ENCODE measurements around the gene ABCD4.
"Not testable (repeated sequence)": the region's sequence is repeated elsewhere in the genome, so short reads cannot be mapped to it uniquely, and the experiment has no call there.

Gene ABCD4

DNA sequence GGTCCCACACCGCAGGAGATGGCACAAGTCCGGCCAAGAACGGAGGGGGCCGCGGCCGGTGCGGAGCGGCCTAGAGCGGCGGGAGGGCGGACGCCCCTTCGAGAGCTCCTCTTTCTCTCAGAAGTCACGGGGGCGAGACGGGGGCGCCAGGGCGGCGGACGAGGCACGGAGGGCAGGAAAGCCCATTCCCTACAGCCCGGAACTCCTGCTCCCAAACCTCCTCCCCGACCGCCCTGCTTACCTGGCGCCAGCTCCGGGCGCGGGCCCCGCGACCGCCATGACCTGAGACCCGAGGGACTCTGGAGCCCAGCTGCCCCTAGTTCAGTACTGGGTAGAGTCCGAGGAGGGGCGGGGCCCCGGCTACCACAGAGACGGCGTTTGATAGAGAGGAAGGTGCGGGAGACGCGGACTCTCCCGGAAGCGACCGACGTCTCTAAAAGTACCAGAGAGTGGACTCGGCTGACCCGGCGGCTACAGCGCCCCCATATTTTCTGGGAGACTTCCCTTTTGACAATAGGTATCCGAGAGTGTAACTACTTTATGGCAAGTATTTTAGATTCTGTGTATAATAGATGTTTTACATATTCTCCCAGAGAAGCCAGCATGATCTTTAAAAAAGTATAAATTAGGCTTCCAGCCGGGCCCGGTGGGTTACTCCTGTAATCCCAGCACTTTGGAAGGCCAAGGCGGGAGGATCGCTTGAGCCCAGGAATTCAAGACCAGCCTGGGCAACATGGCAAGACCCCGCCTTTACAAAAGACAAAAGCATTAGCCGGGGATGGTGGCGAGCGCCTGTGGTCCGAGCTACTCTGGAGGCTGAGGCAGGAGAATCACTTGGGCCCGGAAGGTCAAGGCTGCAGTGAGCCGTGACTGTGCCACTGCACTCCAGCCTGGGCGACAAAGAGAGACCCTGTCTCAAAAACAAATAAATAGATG is at the start of gene ABCD4:
ABCD4 (minus strand) TSS at position 301 of the 936 bp plus-strand sequence; CDS start at position 279, 22 bp downstream.
- DNase-seq, result no peak

DNA sequence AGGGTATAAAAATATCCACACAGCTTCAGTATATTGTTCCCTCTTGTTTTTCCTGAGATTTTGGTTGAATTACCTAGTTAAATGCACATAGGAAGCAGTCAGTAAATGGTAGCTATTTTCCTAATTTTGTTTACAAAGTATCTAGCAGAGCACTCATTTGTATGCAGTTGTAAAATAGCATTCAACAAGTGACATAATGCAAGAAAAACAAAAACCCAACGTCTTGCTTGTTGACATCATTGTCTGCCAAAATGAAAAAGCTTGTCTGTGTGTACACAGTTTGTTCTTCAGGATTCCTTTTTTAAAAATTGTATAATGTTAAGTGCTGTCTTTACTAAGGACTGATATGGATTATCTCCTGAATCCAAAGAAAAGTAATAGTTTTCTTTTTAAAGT is 48.2 kb upstream of the ABCD4 start:
- DNase-seq, result no peak

DNA sequence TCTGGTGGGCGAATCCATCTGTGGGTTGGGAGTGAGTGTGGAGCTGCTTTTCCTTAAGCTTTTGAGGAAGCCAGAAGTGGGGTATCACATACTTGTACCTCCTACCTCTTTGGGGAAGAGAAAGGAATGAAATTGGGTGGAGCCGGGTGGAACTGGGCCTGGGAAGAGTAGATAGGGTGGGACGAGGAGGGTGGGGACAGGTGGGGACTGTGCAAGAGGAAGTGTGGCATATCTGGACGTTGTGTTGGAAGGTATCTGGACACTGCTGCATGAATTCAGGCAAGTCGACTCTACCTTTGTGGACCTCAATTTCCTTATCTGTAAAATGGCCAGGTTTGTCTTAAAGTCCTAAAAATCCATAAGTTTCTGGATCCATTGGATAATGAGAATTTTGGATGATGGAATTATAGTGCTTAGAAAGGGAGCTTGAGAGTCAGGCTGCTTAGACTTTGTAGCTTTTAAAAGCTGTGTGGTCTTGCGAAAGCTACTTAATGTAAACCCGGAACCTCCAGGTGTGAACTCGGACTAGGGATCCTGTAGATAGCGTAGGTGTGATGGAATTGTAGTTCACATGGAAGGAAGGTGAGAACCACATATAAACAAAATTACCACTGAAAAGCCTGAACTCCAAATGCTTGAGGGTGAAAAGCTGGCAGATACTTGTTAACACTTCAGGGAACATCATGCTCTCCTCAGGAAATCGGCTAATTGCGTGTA is 47.6 kb upstream of the ABCD4 start:
- DNase-seq, result no peak

DNA sequence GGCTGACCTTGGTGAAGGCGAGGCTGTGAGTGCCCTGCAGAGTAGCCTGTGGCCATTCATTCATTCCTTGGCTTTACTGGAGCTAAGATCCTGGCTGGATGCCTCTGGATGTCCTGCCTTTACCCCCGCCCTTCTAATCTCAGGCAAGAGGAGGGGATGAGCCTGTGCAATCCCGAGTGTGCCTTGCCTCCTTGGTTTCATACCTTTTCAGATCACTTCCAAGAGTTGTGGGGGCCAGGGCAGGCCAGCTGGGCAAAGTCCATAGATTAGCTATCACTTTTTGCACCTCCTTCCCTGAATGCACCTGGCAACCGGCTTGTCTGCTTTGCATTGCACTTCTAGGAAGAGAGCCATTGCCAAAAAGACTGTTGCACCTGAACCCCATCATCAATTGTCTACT is 47.0 kb upstream of the ABCD4 start:
- DNase-seq, result no peak

DNA sequence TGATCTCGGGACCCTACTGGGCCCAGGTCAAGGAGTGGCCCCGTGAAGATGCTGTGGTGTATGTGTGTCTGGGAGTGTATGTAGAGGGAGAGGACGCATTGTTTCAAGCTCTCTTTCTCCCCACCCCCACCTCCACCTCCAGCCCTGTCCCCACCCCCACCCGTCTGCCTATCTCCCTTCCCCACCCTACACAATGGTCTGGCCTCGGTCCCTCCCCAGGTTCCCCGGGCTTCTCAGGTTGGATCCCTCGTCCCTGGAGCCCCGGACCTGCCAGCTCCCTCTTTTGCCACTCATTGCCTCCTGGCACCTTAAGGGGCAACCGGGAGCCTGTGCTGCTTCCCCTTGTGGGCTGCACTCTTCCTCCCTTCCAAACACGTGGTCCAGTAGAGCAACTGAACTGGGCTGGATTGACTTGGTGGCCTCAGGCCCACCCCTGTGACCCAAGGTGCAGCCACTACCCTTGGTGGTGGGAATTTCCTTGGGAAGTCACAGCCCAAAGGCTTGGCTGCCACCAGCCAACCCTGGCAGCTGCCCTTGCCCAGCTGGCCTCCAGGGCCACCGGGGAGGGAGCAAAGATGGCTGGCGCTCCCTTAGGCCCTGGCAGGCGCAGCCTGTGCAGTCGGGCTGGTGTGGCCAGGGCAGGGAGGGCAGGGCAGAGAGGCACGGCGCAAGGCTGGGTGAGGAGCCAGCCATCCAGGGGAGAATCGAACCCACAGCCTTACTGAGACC is 46.2 kb upstream of the ABCD4 start:
- DNase-seq, result no peak

DNA sequence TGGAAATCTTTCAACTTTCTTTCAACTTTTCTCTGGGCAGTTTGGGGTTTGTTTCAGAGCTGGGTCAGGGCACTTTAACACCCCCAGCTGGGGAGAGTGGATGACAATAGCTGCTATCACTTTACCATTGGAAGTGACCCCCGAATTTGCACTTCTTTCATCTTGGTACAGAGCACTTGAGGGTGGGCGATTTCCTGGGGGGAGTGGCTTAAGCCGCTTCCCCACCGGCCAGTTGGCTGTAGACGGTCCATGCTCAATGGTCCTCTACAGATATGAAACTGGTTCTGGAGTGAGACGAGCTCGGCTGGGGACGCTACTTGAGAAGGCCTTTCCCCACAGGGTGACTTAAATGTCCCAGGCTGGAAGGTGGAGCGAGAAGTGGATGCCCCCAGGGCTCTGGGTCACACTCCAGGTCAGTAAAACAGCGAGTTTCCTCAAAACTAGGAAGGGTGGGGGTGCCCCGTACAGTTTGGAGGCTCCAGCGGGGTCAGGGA is 45.6 kb upstream of the ABCD4 start, which contains the start of gene VRTN:
VRTN (plus strand) TSS at position 231 of the 494 bp plus-strand sequence. CDS start 8,313 bp downstream, outside the sequence.
- no peak for DNase-seq

DNA sequence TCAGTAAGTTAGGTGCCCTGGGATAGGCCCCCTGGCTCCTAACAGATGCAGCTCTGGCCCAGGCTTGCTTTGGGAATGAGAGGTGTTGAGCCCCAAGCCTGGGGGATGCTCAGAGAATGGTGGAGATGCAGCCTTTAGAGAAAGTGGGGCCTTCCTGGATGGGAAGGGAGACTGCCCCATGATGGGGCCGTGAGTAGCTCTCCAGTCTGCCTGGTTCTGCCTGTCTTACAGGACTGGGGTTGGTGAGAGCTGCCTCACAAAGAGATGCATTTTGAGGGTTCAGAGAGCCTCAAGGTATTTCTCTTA is 45.0 kb upstream of the ABCD4 start:
- no peak for DNase-seq

DNA sequence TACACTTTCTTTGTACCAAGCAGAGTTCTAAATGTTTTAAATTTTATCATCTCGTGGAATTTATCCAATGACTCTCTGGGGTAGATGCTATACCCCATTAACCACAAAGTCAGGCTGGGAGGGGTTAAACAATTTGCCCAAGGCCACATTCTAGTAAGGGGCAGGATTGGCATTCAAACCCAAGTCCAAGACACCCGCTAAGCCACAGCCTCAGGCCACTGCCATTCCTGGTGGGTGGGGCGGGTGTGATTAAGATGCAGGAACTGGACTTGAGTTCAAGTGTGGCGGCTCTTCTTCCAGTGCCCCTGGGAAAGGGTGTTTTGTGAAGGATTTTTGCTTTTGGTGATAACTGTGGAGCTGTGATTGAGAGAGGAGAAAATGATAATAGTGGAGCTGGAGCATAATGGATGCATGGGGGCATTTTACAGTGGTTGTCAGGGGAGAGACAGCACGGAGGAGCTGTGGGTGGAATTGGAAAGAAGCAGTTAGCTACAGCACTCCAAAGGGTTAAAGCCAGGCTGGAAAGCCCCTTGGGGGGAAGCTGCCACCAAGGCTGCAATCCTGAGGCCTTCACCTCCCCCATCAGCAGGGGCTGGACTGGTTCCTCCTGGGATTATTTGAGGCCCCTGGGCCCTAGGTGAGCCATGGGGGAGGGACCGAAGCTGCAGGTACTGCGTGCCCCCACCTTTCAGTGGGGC is 44.5 kb upstream of the ABCD4 start:
- DNase-seq, result no peak

DNA sequence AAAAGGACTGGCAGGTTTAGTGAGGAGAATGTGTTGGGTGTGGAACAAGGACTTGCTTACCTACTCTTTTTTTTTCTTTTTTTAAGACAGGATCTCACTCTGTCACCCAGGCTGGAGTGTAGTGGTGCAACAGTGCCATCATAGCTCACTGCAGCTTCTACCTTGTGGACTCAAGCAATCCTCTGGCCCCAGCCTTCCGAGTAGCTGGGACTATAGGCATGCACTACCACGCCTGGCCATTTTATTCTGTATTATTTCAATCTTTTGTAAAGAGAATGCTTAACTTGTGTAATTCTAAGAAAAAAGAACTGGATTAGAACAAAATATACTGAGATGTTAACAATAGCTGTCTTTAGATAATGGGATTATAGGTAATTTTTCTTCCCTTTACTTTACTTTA is 43.6 kb upstream of the ABCD4 start:
- DNase-seq, result no peak

DNA sequence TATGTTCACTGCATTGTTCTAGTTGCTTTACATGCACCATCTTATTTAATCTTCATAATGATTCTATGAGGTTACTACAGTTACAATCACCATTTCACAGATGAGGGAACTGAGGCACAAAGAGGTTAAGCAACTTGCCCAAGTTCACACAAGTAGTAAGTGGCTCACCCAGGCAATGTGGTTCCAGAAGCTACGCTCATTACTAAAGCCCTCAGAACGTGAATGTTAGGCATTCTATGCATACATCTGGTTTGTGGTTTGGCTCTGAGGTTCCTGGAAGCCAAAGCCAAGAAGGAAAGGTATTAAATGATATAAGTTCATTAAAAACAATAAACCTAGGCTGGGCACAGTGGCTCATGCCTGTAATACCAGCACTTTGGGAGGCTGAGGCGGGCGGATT is 31.2 kb upstream of the ABCD4 start:
- DNase-seq, result no peak

DNA sequence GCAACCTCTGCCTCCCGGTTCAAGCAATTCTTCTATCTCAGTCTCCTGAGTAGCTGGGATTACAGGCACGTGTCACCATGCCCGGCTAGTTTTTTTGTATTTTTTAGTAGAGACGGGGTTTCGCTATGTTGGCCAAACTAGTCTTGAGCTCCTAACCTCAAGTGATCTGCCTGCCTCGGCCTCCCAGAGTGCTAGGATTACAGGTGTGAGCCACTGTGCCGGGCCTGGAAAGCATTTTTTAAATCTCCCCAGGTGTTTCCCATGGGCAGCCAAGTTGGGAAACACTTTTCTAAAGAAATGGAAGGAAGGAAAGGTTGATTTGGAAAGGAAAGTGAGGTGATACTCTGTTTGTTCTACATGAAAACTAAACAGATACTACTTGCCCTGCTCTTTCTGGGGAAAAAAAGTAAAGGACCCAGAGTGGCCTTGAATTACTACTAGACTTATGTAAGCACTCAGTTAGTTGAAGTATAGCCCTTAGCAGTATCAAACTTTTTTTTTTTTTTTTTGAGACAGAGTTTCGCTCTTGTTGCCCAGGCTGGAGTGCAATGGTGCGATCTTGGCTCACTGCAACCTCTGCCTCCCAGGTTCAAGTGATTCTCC is 27.3 kb upstream of the ABCD4 start:
- not testable (repeated sequence) for DNase-seq

DNA sequence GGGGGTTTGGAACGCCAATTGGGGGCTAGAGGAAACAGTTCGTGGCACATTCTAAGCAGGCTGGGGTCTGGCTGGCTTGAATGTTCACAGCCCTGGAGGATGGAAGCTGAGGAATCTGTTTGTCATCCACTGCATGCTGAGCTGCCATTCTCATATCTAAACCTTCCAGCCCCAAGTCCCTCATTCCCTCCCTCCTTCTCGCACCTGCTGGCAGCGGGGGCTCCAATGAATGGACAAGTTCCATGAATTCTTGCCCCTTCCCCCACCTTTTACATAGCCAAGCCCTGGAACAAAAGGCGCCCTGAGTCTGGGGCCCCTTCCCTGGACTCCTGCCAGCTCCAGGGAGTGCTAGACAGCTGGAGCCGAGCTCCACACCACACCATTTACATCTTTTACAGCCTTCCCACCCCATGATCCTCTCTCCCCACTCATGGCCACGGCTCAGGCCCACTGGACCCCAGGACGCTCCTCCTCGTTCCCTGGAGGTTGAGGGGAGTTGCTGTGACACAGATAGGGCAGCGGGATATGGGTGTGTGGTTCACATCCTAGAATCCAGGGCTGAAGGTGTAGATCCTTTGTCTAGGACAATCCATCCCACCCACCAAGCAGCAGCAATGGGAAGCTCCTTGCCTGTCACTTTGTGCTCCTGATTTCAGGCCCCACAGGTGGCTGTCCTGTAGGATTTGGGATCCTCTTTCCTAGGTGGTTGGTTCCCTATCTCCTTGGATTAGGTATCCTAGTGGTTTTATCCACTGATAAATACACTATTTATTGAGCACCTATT is 23.8 kb upstream of the ABCD4 start:
- no peak for DNase-seq

DNA sequence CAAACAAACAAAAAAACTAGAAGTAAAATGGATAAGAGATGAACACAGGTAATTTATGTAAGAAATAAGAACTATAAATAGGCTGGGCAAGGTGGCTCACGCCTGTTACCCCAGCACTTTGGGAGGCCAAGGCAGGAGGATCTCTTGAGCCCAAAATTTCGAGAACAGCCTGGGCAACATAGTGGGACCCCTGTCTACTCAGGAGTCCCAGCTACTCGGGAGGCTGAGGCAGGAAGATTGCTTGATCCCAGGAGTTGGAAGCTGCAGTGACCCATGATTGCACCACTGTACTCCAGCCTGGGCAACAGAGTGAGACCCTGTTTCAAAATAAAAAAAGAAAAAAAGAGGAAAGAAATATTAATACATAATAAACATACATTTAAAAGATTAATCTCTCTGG is 22.7 kb upstream of the ABCD4 start:
- no peak for DNase-seq

DNA sequence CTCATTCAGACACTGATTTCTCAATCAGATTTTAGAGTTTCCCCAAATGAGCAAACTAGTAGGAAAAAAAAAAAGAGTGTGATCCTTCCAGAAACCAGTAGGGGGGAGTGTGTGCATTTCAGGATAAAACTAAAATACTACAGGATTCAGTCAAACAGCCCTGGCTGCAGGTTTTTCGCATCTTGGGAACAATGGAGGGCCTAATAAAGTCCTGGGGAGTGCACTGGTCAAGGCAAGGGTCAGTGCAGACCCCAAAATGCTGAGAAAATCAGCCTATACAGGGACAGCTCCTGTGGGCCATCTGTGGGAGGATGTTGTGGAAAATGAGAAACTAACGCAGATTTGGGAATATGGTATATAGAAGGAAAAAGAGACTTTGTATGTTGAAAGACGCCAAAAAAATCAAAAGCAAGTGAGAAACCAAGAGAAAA is 22.2 kb upstream of the ABCD4 start:
- no peak for DNase-seq

DNA sequence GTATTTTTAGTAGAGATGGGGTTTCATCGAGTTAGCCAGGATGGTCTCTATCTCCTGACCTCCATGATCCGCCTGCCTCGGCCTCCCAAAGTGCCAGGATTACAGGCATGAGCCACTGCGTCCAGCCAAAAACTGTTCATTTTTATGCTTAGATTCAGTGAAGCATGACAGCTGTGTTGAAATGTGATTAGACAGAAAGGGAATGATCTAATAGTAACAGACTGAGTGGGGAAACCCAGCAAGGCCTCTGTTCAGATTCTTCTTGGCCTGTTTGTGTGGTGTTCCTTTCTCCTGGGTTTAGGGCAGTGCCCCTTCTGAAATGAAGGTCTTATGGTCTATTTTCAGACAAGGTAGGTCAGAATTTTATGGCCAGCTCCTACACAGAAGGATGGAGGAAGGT is 11.8 kb upstream of the ABCD4 start:
- no peak for DNase-seq

DNA sequence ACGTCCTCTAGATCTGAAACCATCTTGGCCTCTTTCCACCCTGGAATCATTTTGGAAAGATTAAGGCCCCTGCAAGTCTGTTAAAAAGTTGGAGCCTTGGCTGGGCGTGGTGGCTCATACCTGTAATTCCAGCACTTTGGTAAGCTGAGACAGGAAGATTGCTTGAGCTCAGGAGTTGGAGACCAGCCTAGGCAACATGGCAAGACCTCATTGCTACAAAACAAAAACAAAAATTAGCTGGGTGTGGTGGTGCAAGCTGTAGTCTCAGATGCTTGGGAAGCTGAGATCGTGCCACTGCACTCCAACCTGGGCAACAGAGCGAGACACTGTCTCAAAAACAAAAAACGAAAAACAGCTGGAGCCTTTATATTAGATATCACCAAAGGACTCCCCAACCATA is 10.9 kb upstream of the ABCD4 start:
- DNase-seq, result no peak

DNA sequence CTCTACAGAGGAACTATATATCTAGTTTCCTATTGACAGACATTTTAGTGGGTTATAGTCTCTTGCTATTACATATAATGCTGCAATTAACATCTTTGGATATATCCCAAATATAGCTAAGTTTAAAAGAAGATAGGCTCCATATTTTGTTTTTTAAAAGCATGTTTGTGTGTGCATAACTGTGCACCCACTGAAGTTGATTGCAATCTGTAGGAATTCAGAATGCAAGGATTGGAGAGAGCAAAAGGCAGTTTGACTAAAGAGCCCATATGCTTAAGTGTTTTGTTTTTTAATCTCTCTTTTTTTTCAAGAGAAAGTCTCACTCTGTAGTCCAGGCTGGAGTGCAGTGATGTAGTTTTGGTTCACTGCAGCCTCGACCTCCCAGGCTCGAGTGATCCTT is 9.4 kb upstream of the ABCD4 start:
- no peak for DNase-seq

DNA sequence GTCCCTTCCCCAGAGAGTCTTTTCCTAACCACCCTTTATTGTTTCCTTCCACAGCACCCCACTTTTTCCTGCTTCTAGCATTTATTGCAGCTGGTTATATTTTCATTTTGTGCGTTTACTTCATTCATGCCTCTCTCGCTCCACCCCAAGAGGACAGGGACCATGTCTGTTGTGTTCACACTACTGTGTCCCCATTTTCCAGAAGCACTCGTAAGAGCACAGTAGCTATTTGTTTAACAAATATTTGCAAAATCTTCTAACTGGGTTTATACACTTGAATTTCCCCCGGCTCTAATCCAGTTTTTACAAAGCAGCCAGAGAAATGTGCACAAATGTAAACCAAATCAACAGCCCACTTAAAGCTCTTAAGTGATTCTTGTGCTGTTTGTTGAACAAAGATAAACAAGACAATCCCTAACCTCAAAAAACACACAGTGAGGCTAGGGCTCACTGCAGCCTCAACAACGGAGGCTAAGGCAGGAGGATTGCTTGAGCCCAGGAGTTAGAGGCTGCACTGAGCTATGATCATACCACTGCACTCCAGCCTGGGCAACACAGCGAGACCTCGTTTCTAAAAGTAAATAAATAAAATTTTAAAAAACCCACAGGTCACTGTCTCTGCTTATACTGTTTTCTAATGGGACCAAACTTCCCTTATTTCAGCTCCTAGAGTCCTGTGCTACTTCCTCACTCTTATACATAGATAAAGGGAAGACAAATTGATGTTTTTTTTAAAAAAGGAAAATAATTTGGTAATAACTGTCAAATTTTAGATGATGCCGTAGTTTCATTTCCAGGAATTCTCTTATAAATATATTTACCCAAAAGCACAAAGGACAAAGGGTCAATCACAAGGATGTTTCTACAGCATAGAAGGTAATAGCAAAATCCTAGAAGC is 6.6 kb upstream of the ABCD4 start:
- no peak for DNase-seq

DNA sequence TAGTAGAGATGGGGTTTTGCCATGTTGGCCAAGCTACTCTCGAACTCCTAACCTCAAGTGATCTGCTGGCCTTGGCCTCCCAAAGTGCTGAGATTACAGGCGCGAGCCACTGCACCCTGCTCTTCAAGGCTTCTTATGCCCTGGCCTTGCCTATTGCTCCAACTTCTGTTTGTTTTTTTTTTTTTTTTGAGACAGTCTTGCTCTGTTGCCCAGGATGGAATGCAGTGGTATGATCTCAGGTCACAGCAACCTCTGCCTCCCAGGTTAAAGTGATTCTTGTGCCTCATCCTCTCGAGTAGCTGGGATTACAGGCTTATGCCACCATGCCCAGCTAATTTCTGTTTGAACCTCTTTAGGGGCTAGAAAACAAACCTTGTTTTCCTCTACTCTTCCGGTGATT is 6.0 kb upstream of the ABCD4 start:
- DNase-seq, result no peak

DNA sequence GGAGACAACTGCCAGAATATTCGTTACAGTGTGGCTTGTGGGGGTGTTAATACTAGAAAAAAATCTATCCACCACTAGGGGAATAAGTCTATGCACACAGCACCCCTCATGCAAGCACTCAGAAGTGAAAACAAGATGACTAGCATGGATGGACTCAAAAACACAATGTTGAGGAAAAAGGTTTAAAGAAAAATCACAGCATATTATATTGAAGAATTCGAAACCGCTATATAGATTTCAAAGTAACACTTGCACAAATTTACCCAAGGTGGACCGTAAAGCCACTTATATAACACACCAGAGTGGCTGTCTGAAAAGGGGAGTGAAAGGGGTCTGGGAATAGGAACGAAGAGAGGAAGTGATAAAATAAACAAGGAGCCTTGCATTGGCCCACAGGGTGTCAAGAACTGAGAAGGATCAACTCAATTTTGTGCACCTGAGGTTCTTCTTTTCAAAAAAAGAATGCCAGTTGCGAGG is 544 bp downstream of the ABCD4 start:
- DNase-seq, result no peak

All from cortex of kidney (tissue), 1 donor.